Jurkat, Clone E6-1 (cell line): Measurements from ENCODE around the gene PGBD1. TPM values are rescaled to one million over a fixed set of nuclear protein-coding genes. Genes with fewer than 3 reads are reported as not detected.

ENCODE experiments used
- DNase-seq: peaks from one replicate; pipeline ENCODE4 v3.0.0-alpha.2; 2011; ENCODE audit warnings: low read depth, low spot score
- H3K4me3 ChIP-seq: 2 replicates; pipeline ENCODE4 v1.5.1; 2011; ENCODE audit warnings: mild to moderate bottlenecking, low read length, control low read depth, moderate library complexity
- polyA plus RNA-seq: library from polyadenylated mRNA; unstranded; fragments of >200 nt; gene quantifications from one replicate; pipeline ENCODE4 v1.2.1, GENCODE V29; 2012; ENCODE audit warnings: missing spikeins; ENCODE audit not compliant: insufficient read length, insufficient read depth

PGBD1 gene
- polyA plus RNA-seq: 4.6 TPM

- peak; percentile 59 for DNase-seq
- peak within 1 kb of the TSS; percentile 70 for H3K4me3 ChIP-seq
Measured at GRCh38 chr6:28281288-28282064, at the start of gene PGBD1. Gene PGBD1, plus strand, starts transcription at chr6:28281572. Its CDS starts 2,242 bp downstream, at chr6:28283814.

- DNase-seq: no peak
- no peak overlapping the region for H3K4me3 ChIP-seq
Measured at GRCh38 chr6:28232785-28233184, 48.6 kb upstream of the PGBD1 start.

GRCh38 chr6:28235912-28236452, 45.4 kb upstream of the PGBD1 start:
- no peak for DNase-seq
- H3K4me3 ChIP-seq: no peak overlapping the region

GRCh38 chr6:28239636-28240035, 41.7 kb upstream of the PGBD1 start:
- no peak overlapping the region for H3K4me3 ChIP-seq
- no peak for DNase-seq

- no peak for DNase-seq
- H3K4me3 ChIP-seq: no peak overlapping the region
Measured at GRCh38 chr6:28240471-28240870, 40.9 kb upstream of the PGBD1 start.

GRCh38 chr6:28243946-28244345, 37.4 kb upstream of the PGBD1 start:
- H3K4me3 ChIP-seq: no peak overlapping the region
- no peak for DNase-seq

GRCh38 chr6:28245206-28245941, 36.0 kb upstream of the PGBD1 start:
- H3K4me3 ChIP-seq: no peak overlapping the region
- no peak for DNase-seq

- DNase-seq: no peak
- H3K4me3 ChIP-seq: no peak overlapping the region
Measured at GRCh38 chr6:28248916-28249315, 32.5 kb upstream of the PGBD1 start.

GRCh38 chr6:28250747-28251146, 30.6 kb upstream of the PGBD1 start:
- DNase-seq: no peak
- H3K4me3 ChIP-seq: no peak overlapping the region

- no peak for DNase-seq
- peak overlapping the region; percentile 88 for H3K4me3 ChIP-seq
Measured at GRCh38 chr6:28251661-28252008, 29.7 kb upstream of the PGBD1 start.

GRCh38 chr6:28252009-28252975, 29.1 kb upstream of the PGBD1 start, which contains the start of gene ZKSCAN4:
Gene ZKSCAN4, minus strand, starts transcription at chr6:28252269. Its CDS starts 289 bp downstream, at chr6:28251980.
- peak; percentile 91 for DNase-seq

GRCh38 chr6:28254121-28254519, 27.3 kb upstream of the PGBD1 start:
- no peak for DNase-seq
- H3K4me3 ChIP-seq: no peak overlapping the region

More at GRCh38 chr6:28252009-28252975, 29.1 kb upstream of the PGBD1 start, which contains the start of gene ZKSCAN4:
- peak within 1 kb of the TSS; percentile 88 for H3K4me3 ChIP-seq

- DNase-seq: no peak
- no peak overlapping the region for H3K4me3 ChIP-seq
Measured at GRCh38 chr6:28257042-28257441, 24.3 kb upstream of the PGBD1 start.

- H3K4me3 ChIP-seq: no peak within 1 kb of the TSS
Measured at GRCh38 chr6:28258877-28259777, 22.2 kb upstream of the PGBD1 start, which contains the start of gene NKAPL. Gene NKAPL, plus strand, starts transcription at chr6:28259297. Its CDS starts 75 bp downstream, at chr6:28259372.

GRCh38 chr6:28263922-28264321, 17.4 kb upstream of the PGBD1 start:
- DNase-seq: no peak
- no peak overlapping the region for H3K4me3 ChIP-seq

More at GRCh38 chr6:28258877-28259777, 22.2 kb upstream of the PGBD1 start, which contains the start of gene NKAPL:
- no peak for DNase-seq

GRCh38 chr6:28264834-28265401, 16.5 kb upstream of the PGBD1 start:
- DNase-seq: no peak
- no peak overlapping the region for H3K4me3 ChIP-seq

- no peak for DNase-seq
- H3K4me3 ChIP-seq: peak overlapping the region; percentile 71
Measured at GRCh38 chr6:28266563-28266961, 14.8 kb upstream of the PGBD1 start.
